Measurements from ENCODE around the gene ANKH. TPM values are rescaled to one million over a fixed set of nuclear protein-coding genes. Genes with fewer than 3 reads are reported as not detected.

Gene ANKH
- total RNA-seq, 1 experiment from 2014 or later = 65.2 TPM

GRCh38 chr5:14777932-14778791 lies 93.4 kb downstream of the ANKH start (continued):
- TF ChIP-seq CTCF (IDR thresholded peaks at IDR 0.05 in 2 of 3, conservative IDR thresholded peaks at IDR 0.05 in 1 of 3; ENCODE audit: borderline replicate concordance in 1 of 3, insufficient read depth in 1 of 3, low read depth in 2 of 3, low read length in 2 of 3) = no peak
- TF ChIP-seq ELF1 (IDR thresholded peaks at IDR 0.05; ENCODE audit: borderline replicate concordance, low read depth) = no peak
- TF ChIP-seq ATF3 (IDR thresholded peaks at IDR 0.05) = no peak
- TF ChIP-seq EGR1 (IDR thresholded peaks at IDR 0.05; ENCODE audit: low read depth) = no peak
- TF ChIP-seq SRF (IDR thresholded peaks at IDR 0.05; ENCODE audit: low read depth) = no peak
- TF ChIP-seq ZBTB33 (IDR thresholded peaks at IDR 0.05; ENCODE audit: extremely low read depth, insufficient replicate concordance, low read length) = no peak
- TF ChIP-seq SIN3A (IDR thresholded peaks at IDR 0.05; ENCODE audit: low read depth) = no peak
- TF ChIP-seq JUND (IDR thresholded peaks at IDR 0.05) = no peak
- no peak for TF ChIP-seq ZFX (IDR thresholded peaks at IDR 0.05)

GRCh38 chr5:14777187-14777586 lies 94.4 kb downstream of the ANKH start:
- no peak overlapping the region for H3K4me3 ChIP-seq (replicated peaks in 1 of 2; ENCODE audit: low read depth in 1 of 2, low read length in 2 of 2)
- ChIA-PET RAD21 (ENCODE audit: low non-redundant PET in 1 of 2, low total read pairs in 2 of 2, uncharacterized antibody in 2 of 2, unreplicated experiment in 2 of 2) (no interaction called here), CTCF (no interaction called here), POLR2A (no interaction called here)
- peaks cover 13 to 28% of the 10 kb centered on the region in 2 experiments; a peak in 3 of 4 replicates for H3K4me1 ChIP-seq (ENCODE audit: control insufficient read depth in 1 of 2, insufficient read depth in 2 of 2, low read length in 2 of 2)
- no peaks in the 10 kb centered on the region for H3K9me2 ChIP-seq (ENCODE audit: insufficient read depth)
- no TSS peak for BruUV-seq (replicated peaks)
- TF ChIP-seq ZNF274 (IDR thresholded peaks at IDR 0.05; ENCODE audit: low read depth, low read length) = no peak
- no peak for TF ChIP-seq EZH2phosphoT487 (IDR thresholded peaks at IDR 0.05; ENCODE audit: borderline replicate concordance)
- TF ChIP-seq POLR2A (IDR thresholded peaks at IDR 0.05; ENCODE audit: borderline replicate concordance, extremely low read depth, insufficient read depth, insufficient read length) = no peak
- TF ChIP-seq CEBPB (IDR thresholded peaks at IDR 0.05; ENCODE audit: low read depth) = no peak
- H3K9me3 ChIP-seq (ENCODE audit: control insufficient read depth in 1 of 2, insufficient read depth in 1 of 2, low read depth in 1 of 2, low read length in 2 of 2) = no peaks in the 10 kb centered on the region
- no peak for ATAC-seq
- intact Hi-C loops (cut with micrococcal nuclease) = no loop called here
- no peaks in the 10 kb centered on the region for H3K79me2 ChIP-seq (ENCODE audit: insufficient read depth, low read length)
- no peaks in the 10 kb centered on the region for H4K20me1 ChIP-seq (ENCODE audit: insufficient read depth)
- no peak overlapping the region for H3K9ac ChIP-seq (ENCODE audit: low read length)
- H2AFZ ChIP-seq (ENCODE audit: low read depth, low read length, poor library complexity, severe bottlenecking) = no peak overlapping the region
- H3K4me2 ChIP-seq (ENCODE audit: low read length) = no peak overlapping the region
- H3K27me3 ChIP-seq (ENCODE audit: insufficient read depth, low read length) = no peaks in the 10 kb centered on the region
- no peaks in the 10 kb centered on the region for H3K36me3 ChIP-seq (ENCODE audit: control insufficient read depth in 1 of 2, insufficient read depth in 2 of 2, low read length in 2 of 2)
- no peak for DNase-seq (ENCODE audit: low read depth, low spot score)
- H3K27ac ChIP-seq (ENCODE audit: low read depth, low read length) = no peak overlapping the region
